ENCODE measurements around the gene PILRB.

- TF ChIP-seq POLR2A (IDR thresholded peaks at IDR 0.05; ENCODE audit: low read depth, low read length) (no peak), POLR2AphosphoS5 (IDR thresholded peaks at IDR 0.05; ENCODE audit: low read depth, low read length) (no peak), SPI1 (IDR thresholded peaks at IDR 0.05; ENCODE audit: low read depth, low read length) (no peak), TAF1 (IDR thresholded peaks at IDR 0.05; ENCODE audit: low read depth, low read length) (no peak)
These were observed 6.6 kb downstream of the PILRB start for GRCh38 chr7:100364480-100364879.
